ENCODE results near the gene LBH. TPM values are rescaled to one million over a fixed set of nuclear protein-coding genes. Genes with fewer than 3 reads are reported as not detected.

LBH gene
- total RNA-seq, 6 experiments from 2014 or later = 4.3 to 17.6 (median 9.5) TPM

GRCh38 chr2:30245364-30245763 lies 14.0 kb downstream of the LBH start:
- H3K27ac ChIP-seq = no peak overlapping the region
- H3K9me3 ChIP-seq = no peaks in the 10 kb centered on the region
- no peaks in the 10 kb centered on the region for H3K27me3 ChIP-seq
- H3K4me1 ChIP-seq = no peaks in the 10 kb centered on the region
- ATAC-seq (no peak), DNase-seq (no peak)
- 88% methylated on average over 4 of the region's 5 CpGs for WGBS (ENCODE audit: insufficient coverage, low coverage, low lambda C conversion rate, missing lambda C conversion rate)
- intact Hi-C loops (cut with DNase I) = no loop called here
- TF ChIP-seq POLR2A (IDR thresholded peaks at IDR 0.05) = no peak
- TF ChIP-seq CTCF (IDR thresholded peaks at IDR 0.05) = no peak
- no peak overlapping the region for H3K4me3 ChIP-seq
- H3K36me3 ChIP-seq = no peaks in the 10 kb centered on the region

GRCh38 chr2:30248791-30249190 lies 17.5 kb downstream of the LBH start:
- H3K4me3 ChIP-seq = no peak overlapping the region
- TF ChIP-seq POLR2A (IDR thresholded peaks at IDR 0.05) (no peak), CTCF (IDR thresholded peaks at IDR 0.05) (no peak)
- intact Hi-C loops (cut with DNase I) = no loop called here
- 40% methylated on average over 2 of the region's 2 CpGs for WGBS (ENCODE audit: insufficient coverage, low coverage, low lambda C conversion rate, missing lambda C conversion rate)
- no peak overlapping the region for H3K27ac ChIP-seq
- H3K9me3 ChIP-seq = no peaks in the 10 kb centered on the region
- ATAC-seq = no peak
- no peaks in the 10 kb centered on the region for H3K36me3 ChIP-seq
- H3K27me3 ChIP-seq = no peaks in the 10 kb centered on the region
- no peak for DNase-seq
- H3K4me1 ChIP-seq = peaks cover 0 to 7% (median 0%) of the 10 kb centered on the region in 4 donors

GRCh38 chr2:30249354-30249753 lies 18.0 kb downstream of the LBH start:
- 47% methylated on average over 4 of the region's 7 CpGs for WGBS (ENCODE audit: insufficient coverage, low coverage, low lambda C conversion rate, missing lambda C conversion rate)
- H3K27ac ChIP-seq = no peak overlapping the region
- no peaks in the 10 kb centered on the region for H3K9me3 ChIP-seq

GRCh38 chr2:30250421-30250820 lies 19.1 kb downstream of the LBH start:
- no peak overlapping the region for H3K4me3 ChIP-seq
- H3K27me3 ChIP-seq = no peaks in the 10 kb centered on the region
- H3K9me3 ChIP-seq = no peaks in the 10 kb centered on the region
- ATAC-seq (no peak), DNase-seq (no peak)
- no peak for TF ChIP-seq CTCF (IDR thresholded peaks at IDR 0.05)
- TF ChIP-seq POLR2A (IDR thresholded peaks at IDR 0.05) = no peak
- 81% methylated on average over 4 of the region's 6 CpGs for WGBS (ENCODE audit: insufficient coverage, low coverage, low lambda C conversion rate, missing lambda C conversion rate)
- no peak overlapping the region for H3K27ac ChIP-seq
- H3K4me1 ChIP-seq = peaks cover 0 to 8% (median 0%) of the 10 kb centered on the region in 4 donors
- intact Hi-C loops (cut with DNase I) = no loop called here
- no peaks in the 10 kb centered on the region for H3K36me3 ChIP-seq

More at GRCh38 chr2:30249354-30249753, 18.0 kb downstream of the LBH start:
- no peak for DNase-seq
- peaks cover 0 to 8% (median 0%) of the 10 kb centered on the region in 4 donors for H3K4me1 ChIP-seq
- H3K4me3 ChIP-seq = no peak overlapping the region
- TF ChIP-seq POLR2A (IDR thresholded peaks at IDR 0.05) (no peak), CTCF (IDR thresholded peaks at IDR 0.05) (no peak)
- H3K27me3 ChIP-seq = no peaks in the 10 kb centered on the region
- ATAC-seq = no peak
- intact Hi-C loops (cut with DNase I) = no loop called here
- H3K36me3 ChIP-seq = no peaks in the 10 kb centered on the region

Data from right lobe of liver (tissue), 6 donors.